GM19035 (cell line): ENCODE results near the gene PLAC8.
A peak's percentile ranks its signal among the peaks of the same experiment; 100 is the strongest.
"Not testable (repeated sequence)": the region's sequence is repeated elsewhere in the genome, so short reads cannot be mapped to it uniquely, and the experiment has no call there.

Experiments
- ATAC-seq: cut with Tn5 transposase; IDR thresholded peaks from one replicate; pipeline ENCODE4 v1.9.1; 2021; ENCODE audit not compliant: unreplicated experiment

The PLAC8 gene

DNA sequence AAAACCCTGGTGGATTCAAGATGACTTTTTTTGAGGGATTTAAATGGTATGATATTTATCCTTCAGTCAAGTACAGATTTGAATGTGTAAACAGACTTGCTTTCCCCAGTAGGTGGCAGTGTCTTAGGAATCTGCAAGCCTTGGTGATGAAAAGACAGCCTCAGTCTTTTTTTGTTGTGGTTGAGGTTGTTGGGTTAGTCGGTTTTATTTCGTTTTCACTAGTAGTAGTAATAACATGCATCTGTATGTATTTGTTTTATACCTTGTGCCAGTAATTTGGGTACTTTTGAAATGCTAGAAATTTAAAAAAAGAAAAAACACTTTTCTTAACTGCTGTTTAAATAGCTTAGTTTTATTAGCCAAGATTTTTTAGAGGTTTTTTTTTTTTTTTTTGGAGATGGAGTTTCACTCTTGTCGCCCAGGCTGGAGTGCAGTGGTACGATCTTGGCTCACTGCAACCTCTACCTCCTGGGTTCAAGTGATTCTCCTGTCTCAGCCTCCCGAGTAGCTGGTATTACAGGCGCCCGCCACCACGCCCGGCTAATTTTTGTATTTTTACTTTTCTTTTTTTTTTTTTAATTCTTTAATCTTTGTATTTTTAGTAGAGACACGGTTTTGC is 40.3 kb downstream of the PLAC8 start:
- ATAC-seq, result peak; percentile 90

DNA sequence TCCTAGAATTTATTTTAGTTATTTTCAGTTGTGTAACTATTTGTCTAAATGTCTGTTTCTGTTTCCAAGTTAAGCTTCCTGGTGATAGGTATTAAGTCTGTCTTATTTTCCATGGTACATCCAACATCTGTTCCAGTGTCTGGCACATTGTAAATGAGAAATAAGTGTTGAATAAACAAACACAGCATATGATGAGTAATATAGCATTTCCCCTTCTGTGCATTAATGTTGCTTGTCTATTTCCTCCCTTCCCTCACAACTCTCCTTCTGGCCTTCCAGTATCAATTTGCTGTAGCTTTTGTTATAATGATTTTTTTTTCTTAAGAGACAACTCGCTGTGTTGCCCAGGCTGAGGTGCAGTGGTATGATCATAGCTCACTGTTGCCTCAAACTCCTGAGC is 43.4 kb downstream of the PLAC8 start:
- ATAC-seq, result no peak

DNA sequence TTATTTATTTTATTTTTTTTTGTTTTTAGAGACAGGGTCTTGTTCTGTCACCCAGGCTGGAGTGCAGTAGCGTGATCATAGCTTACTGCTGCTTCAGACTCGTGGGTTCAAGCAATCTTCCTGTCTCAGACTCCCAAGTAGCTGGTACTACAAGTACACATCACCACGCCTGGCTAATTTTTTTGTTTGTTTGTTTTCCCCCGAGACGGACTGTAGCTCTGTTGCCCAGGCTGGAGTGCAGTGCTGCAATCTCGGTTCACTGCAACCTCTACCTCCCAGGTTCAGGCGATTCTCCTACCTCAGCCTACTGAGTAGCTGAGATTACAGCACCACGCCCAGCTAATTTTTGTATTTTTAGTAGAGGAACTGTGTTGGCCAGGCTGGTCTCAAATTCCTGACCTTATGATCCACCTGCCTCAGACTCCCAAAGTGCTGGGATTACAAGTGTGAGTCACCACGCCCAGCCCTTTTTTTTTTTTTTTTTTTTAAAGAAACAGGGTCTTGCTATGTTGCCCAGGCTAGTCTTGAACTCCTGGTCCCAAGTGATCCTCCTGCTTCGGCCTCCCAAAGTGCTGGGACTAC is 47.4 kb downstream of the PLAC8 start:
- no peak for ATAC-seq

DNA sequence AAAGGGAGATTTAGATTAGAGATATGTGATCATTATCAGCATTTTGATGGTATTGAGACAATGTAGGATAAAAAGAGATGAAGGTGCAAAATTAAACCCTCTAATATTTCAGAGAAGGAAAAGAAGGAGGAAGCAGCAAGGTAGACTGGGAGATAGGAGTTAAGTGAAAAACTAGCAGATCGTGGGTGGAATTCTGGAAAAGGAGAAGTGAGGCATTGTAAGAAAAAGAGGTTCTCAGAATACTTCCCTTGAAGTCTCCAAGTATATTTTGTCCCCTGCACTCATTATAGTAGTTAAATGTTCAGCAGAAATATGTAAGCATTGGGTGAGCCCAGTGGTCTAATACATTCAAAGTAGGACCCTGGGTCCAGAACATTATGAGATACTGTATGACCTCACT is 49.3 kb downstream of the PLAC8 start:
- ATAC-seq, result no peak

DNA sequence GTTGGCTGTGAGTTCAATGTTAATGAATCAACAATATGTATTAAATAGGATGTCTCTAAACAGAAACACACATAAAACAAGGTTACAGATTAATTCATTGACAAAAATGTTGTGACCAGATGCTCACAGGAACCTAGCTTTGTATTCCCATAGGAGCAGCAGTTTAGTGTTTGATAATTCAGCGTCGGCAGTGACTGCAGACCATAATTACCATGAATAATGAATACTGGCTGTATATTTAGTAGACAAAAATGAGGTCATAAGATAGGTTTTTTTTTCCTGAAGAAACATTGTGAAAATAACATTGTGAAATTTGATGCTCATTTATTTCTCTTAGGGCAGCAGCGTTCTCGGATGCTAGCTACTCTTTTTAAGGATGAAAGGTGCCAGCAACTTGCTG is 51.8 kb downstream of the PLAC8 start:
- no peak for ATAC-seq

DNA sequence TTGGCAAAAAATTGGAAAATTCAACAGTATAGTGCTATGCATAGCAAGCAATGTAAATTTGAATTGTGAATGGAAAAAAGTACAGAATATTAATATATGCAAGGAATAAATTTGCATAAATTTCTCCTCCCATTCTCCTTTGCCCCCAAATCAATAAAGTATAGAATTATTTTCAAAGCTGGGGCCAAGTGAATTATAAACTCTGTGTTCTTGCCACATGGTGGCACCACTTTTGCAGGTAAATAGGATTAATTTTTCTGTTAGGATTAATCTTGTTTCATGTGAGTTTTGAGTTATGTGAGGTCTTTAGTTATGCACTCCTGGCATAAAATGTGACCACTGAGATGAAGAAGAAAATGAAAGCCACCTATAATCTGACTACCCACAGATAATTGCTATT is 59.6 kb downstream of the PLAC8 start:
- ATAC-seq, result no peak

DNA sequence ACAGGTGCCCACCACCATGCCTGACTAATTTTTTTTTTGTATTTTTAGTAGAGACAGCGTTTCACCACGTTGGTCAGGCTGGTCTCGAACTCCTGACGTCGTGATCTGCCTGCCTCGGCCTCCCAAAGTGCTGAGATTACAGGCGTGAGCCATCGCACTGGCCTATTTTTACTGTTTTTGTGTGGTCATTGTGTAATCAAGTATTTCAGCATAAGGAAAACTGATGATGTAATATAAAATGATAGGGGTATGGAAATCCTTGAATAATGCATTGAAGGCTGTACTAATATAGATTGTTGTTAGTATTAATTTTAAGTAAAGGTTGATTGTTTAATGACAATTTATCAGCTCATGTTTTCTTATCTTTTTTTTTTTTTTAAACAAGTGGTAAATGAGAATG is 65.7 kb downstream of the PLAC8 start:
- ATAC-seq, result not testable (repeated sequence)

DNA sequence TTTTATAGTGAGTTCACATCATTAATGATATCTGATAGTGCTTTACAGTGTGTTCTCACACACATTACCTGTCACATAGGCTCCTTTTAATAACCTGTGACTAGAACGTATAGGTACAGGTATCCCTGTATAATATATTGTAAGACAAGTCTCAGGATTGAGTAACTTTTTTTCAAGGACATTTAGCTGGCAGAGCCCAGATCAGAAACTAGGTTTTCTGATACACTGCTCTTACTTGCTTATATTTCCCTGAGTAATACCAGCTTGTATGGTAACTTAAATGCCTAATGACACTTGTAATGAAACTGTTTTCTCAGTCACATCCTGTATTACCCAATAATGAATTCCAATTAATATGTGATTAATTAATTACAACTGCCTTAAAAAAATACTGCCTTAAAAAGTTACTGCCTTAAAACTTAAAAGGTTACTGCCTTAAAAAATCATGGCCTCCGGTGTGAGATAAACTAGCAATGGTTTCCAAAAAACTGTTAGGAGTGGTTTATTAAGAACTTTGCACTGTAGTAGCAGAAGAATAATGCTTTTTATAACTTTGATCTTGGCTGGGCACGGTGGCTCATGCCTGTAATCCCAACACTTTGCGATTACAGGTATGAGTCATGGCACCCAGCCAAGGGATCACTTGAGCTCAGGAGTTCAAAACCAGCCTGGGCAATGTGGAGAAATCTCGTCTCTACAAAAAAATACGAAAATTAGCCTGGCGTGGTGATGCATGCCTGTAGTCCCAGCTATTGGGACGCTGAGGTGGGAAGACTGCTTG is 67.6 kb downstream of the PLAC8 start:
- no peak for ATAC-seq

DNA sequence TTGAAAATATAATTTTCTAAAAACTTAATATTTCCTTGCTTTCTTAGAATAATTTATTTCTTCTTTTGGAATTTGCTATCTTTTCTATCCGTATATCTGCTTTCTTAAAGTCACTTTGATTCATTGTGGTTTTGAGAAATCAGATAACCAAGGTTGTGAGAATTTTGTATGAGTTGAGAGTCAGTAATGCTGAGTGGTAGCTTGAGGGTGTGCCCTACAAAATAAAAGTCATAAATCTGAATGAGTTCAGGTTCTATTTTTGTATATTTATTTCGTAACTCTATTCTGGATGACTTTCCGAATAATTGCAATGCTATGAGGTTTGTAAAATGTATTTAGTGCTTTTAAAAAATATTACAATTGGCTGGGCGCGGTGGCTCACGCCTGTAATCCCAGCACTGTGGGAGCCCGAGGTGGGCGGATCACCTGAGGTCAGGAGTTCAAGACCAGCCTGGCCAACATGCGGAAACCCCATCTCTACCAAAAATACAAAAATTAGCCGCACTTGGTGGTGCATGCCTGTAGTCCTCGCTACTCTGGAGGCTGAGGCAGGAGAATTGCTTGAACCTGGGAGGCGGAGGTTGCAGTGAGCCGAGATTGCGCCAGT is 70.6 kb downstream of the PLAC8 start:
- ATAC-seq, result no peak

DNA sequence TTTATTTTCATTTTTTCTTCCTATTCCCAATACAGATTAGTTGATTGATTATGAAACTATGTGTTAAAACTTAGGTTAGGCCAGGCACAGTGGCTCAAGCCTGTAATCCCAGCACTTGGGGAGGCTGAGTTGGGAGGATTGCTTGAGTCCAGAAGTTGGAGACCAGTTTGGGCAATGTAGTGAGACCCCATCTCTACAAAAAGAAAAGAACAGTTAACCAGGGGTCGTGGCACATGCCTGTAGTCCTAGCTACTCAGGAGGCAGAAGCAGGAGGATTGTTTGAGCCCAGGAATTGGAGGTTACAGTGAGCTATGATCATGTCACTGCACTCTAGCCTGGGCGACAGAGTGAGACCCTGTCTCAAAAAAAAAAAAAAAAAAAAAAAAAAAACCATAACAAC is 71.4 kb downstream of the PLAC8 start:
- ATAC-seq, result not testable (repeated sequence)

DNA sequence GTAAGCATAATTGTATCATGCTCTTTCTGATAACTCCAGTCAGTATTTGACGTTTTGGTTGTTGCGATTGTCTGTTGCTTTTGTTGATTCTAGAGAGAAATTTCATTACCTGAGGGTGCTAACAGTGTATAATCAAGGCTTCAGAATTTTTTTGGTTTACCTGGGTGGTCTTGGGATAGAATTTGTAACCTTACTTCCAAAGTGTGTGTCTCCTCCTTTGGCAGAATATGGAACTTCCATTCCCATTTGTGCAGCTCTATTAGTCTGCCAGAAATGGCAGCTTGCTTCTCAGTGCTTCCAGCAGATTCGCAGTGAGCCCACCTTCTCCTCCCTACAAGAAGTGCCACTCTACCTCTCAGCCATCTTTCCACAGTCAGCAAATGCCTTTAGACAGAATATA is 74.3 kb downstream of the PLAC8 start:
- ATAC-seq, result no peak
